KMS-11 (cell line): Measurements from ENCODE around the gene DTX3L.

Experiments
- H2AFZ ChIP-seq: fragments of 200-600 bp; sonication (generic); 2 replicates; pipeline ENCODE4 v1.6.1; 2016; ENCODE audit warnings: antibody characterized with exemption, mixed run types, low read depth
- H3K27ac ChIP-seq: fragments of 200-600 bp; sonication (generic); 2 replicates; pipeline ENCODE4 v1.6.1; 2016; ENCODE audit warnings: mild to moderate bottlenecking, mixed run types
- H3K27me3 ChIP-seq: fragments of 200-600 bp; sonication (generic); 2 replicates; pipeline ENCODE4 v1.6.1; 2017; ENCODE audit warnings: mild to moderate bottlenecking, low read depth, mixed run types, moderate library complexity; ENCODE audit not compliant: insufficient read depth
- H3K36me3 ChIP-seq: fragments of 200-600 bp; sonication (generic); 2 replicates; pipeline ENCODE4 v1.6.1; 2017; ENCODE audit warnings: mild to moderate bottlenecking, mixed run types; ENCODE audit not compliant: insufficient read depth
- H3K4me1 ChIP-seq: fragments of 200-600 bp; sonication (generic); 2 replicates; pipeline ENCODE4 v1.6.1; 2016; ENCODE audit warnings: mild to moderate bottlenecking, low read depth, mixed run types; ENCODE audit not compliant: poor library complexity, severe bottlenecking
- H3K4me2 ChIP-seq: fragments of 200-600 bp; sonication (generic); 2 replicates; pipeline ENCODE4 v1.7.0; 2016; ENCODE audit warnings: mild to moderate bottlenecking, mixed run types
- H3K4me3 ChIP-seq: fragments of 200-600 bp; sonication (generic); IDR thresholded peaks from 2 replicates; pipeline ENCODE4 v1.6.1; 2017; ENCODE audit warnings: low read depth, low read length, mixed read lengths; ENCODE audit not compliant: insufficient read depth
- H3K79me2 ChIP-seq: fragments of 200-600 bp; sonication (generic); 2 replicates; pipeline ENCODE4 v1.6.1; 2016; ENCODE audit warnings: low read depth, mixed run types; ENCODE audit not compliant: insufficient read depth
- H3K9ac ChIP-seq: fragments of 200-600 bp; sonication (generic); 2 replicates; pipeline ENCODE4 v1.6.1; 2016; ENCODE audit warnings: mild to moderate bottlenecking, mixed run types
- H4K20me1 ChIP-seq: fragments of 200-600 bp; sonication (generic); 2 replicates; pipeline ENCODE4 v1.6.1; 2016; ENCODE audit warnings: mild to moderate bottlenecking, mixed run types; ENCODE audit not compliant: insufficient read depth
- TF ChIP-seq, protein P1 (sequence below): fragments of 200-600 bp; sonication (generic); conservative IDR thresholded peaks from 2 replicates; pipeline ENCODE4 v1.6.1; 2017; ENCODE audit warnings: low read depth, mild to moderate bottlenecking, antibody characterized with exemption, low read length, moderate library complexity, mixed read lengths

DTX3L gene

DNA sequence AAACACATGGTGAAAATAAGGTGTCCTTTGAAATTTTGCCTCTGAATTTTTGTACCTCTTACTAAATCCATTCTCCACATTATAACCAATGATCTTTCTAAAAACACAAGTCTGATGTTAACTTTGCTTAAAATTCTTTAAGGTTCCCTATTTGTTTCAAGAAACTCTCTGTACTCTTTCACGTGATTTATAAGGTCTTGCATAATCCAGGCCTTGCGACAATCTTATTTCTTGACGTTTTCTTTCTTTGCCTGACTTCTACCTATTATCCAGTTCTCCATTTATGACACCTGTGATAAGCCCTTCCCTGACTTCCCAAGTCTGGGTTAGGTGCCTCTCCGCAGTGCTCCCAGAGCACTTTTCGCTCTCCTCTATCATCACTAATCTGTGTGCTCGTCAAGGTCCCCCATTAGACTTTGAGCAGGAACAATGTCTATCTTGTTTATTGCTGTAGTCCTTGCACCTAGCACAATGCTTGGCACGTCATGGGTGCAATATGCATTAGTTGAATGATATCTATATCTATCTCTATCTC is 25.1 kb upstream of the DTX3L start:
- H3K4me3 ChIP-seq, result no peak overlapping the region
- H4K20me1 ChIP-seq, result no peaks in the 10 kb centered on the region
- H3K36me3 ChIP-seq, result no peaks in the 10 kb centered on the region
- TF ChIP-seq, protein P1, sequence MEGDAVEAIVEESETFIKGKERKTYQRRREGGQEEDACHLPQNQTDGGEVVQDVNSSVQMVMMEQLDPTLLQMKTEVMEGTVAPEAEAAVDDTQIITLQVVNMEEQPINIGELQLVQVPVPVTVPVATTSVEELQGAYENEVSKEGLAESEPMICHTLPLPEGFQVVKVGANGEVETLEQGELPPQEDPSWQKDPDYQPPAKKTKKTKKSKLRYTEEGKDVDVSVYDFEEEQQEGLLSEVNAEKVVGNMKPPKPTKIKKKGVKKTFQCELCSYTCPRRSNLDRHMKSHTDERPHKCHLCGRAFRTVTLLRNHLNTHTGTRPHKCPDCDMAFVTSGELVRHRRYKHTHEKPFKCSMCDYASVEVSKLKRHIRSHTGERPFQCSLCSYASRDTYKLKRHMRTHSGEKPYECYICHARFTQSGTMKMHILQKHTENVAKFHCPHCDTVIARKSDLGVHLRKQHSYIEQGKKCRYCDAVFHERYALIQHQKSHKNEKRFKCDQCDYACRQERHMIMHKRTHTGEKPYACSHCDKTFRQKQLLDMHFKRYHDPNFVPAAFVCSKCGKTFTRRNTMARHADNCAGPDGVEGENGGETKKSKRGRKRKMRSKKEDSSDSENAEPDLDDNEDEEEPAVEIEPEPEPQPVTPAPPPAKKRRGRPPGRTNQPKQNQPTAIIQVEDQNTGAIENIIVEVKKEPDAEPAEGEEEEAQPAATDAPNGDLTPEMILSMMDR, result no peak
- H2AFZ ChIP-seq, result no peak overlapping the region
- no peaks in the 10 kb centered on the region for H3K27me3 ChIP-seq
- H3K27ac ChIP-seq, result no peak overlapping the region
- H3K79me2 ChIP-seq, result no peaks in the 10 kb centered on the region
- H3K4me2 ChIP-seq, result no peak overlapping the region
- H3K4me1 ChIP-seq, result no peaks in the 10 kb centered on the region
- H3K9ac ChIP-seq, result no peak overlapping the region

DNA sequence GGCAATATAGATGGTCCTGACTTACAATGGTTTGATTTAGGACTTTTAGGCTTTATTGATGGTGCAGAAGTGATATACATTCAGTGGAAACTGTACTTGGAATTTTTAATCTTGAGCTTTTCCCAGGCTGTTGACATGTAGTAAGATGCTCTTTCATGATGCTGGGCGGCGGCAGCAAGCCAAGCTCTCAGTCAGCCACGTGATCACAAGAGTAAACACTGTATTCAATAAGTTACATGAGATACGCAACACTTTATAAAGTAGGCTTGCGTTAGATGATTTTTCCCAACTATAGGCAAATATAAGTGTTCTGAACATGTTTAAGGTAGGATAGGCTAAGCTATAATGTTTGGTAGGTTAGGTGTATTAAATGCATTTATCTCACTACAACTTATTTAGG is 18.0 kb upstream of the DTX3L start:
- Histone ChIP-seq H2AFZ (no peak overlapping the region), H3K79me2 (no peaks in the 10 kb centered on the region), H3K27me3 (no peaks in the 10 kb centered on the region), H3K4me1 (no peaks in the 10 kb centered on the region), H4K20me1 (no peaks in the 10 kb centered on the region), H3K4me2 (no peak overlapping the region), H3K9ac (no peak overlapping the region), H3K4me3 (no peak overlapping the region), H3K36me3 (no peaks in the 10 kb centered on the region), H3K27ac (no peak overlapping the region)
- TF ChIP-seq, protein P1, result no peak

DNA sequence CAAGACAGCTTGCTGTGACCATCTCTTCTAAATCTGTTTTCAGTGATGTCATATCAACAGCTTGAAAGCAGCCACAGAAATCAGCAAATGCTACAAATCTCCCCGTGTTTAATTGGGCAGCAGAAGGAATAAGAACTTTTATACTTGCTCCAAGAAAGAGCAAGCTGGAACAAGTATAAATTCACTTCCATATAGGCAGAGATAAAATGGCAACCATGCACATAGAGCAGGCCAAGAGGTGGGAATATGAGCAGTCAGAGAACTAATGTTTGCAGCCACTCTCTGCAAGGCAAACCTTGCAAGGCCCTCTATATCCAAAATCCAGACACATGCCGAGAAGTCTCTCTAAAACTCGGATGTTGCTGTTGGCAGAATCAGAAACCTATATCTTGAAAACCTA is 16.1 kb upstream of the DTX3L start:
- H3K36me3 ChIP-seq, result no peaks in the 10 kb centered on the region
- H3K79me2 ChIP-seq, result no peaks in the 10 kb centered on the region
- H3K4me1 ChIP-seq, result no peaks in the 10 kb centered on the region
- H3K4me2 ChIP-seq, result no peak overlapping the region
- TF ChIP-seq, protein P1, result no peak
- no peak overlapping the region for H3K9ac ChIP-seq
- no peak overlapping the region for H3K4me3 ChIP-seq
- H4K20me1 ChIP-seq, result no peaks in the 10 kb centered on the region
- no peak overlapping the region for H2AFZ ChIP-seq
- H3K27me3 ChIP-seq, result no peaks in the 10 kb centered on the region
- H3K27ac ChIP-seq, result no peak overlapping the region

DNA sequence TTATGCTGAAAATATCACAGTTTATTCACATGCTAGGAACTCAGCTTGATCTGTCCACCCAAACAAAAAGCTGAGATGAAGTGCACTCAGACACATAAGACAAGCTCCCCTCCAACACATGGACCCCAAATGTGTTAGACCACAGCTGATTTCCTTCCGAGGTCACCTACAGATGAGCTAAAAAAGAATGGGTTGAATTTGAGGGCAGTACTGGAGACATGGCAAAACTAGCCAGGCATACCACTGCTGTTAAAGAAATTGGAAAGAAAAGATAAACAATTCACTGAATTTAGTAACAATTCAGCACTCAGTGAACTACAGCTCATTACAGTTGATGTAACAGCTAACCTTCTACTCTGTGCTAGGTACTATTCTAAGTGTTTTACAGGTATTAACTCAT is 15.5 kb upstream of the DTX3L start:
- Histone ChIP-seq H3K4me1 (no peaks in the 10 kb centered on the region), H3K9ac (no peak overlapping the region), H3K79me2 (no peaks in the 10 kb centered on the region), H3K36me3 (no peaks in the 10 kb centered on the region), H3K27ac (no peak overlapping the region), H3K4me3 (no peak overlapping the region), H3K4me2 (no peak overlapping the region), H2AFZ (no peak overlapping the region), H3K27me3 (no peaks in the 10 kb centered on the region), H4K20me1 (no peaks in the 10 kb centered on the region)
- TF ChIP-seq, protein P1, result no peak
